ENCODE results near the gene IL17RD.

- TF ChIP-seq CTCF (IDR thresholded peaks at IDR 0.05) (no peak), POLR2A (IDR thresholded peaks at IDR 0.05) (no peak)
Measured at GRCh38 chr3:57170946-57171345, 5.8 kb upstream of the IL17RD start.
